DOHH2 (cell line): Measurements from ENCODE around the gene IQSEC1.

Experiments
- H3F3A ChIP-seq: fragments of 200-600 bp; sonication (generic), shearing (Covaris generic); 2 replicates; pipeline ENCODE4 v1.6.0; 2016; ENCODE audit warnings: antibody characterized with exemption, mild to moderate bottlenecking; ENCODE audit not compliant: control insufficient read depth, insufficient read depth
- H3K27ac ChIP-seq: fragments of 200-600 bp; sonication (generic); 2 replicates; pipeline ENCODE4 v1.5.1; 2014; ENCODE audit warnings: low read depth, mild to moderate bottlenecking, low read length, moderate library complexity
- H3K27me3 ChIP-seq: fragments of 200-600 bp; sonication (generic); 2 replicates; pipeline ENCODE4 v1.6.1; 2014; ENCODE audit warnings: mild to moderate bottlenecking, low read length, mixed read lengths; ENCODE audit not compliant: control insufficient read depth
- H3K36me3 ChIP-seq: fragments of 200-600 bp; sonication (generic); 2 replicates; pipeline ENCODE4 v1.6.1; 2014; ENCODE audit warnings: mild to moderate bottlenecking, low read length, moderate library complexity, mixed read lengths; ENCODE audit not compliant: control insufficient read depth
- H3K4me1 ChIP-seq: fragments of 200-600 bp; sonication (generic); 2 replicates; pipeline ENCODE4 v1.6.1; 2014; ENCODE audit warnings: mild to moderate bottlenecking, low read length, mixed read lengths; ENCODE audit not compliant: control insufficient read depth
- H3K4me2 ChIP-seq: fragments of 200-600 bp; sonication (generic); 2 replicates; pipeline ENCODE4 v1.6.0; 2014; ENCODE audit warnings: mild to moderate bottlenecking, low read length, moderate library complexity
- H3K4me3 ChIP-seq: fragments of 200-600 bp; sonication (generic); 2 replicates; pipeline ENCODE4 v1.5.1; 2014; ENCODE audit warnings: mild to moderate bottlenecking, low read length, mixed read lengths
- H3K79me2 ChIP-seq: fragments of 200-600 bp; sonication (generic); 2 replicates; pipeline ENCODE4 v1.6.1; 2014; ENCODE audit warnings: mild to moderate bottlenecking, low read length, mixed read lengths; ENCODE audit not compliant: control insufficient read depth
- H3K9me2 ChIP-seq: fragments of 200-600 bp; sonication (generic); replicated peaks from 2 replicates; pipeline ENCODE4 v1.6.1; 2014; ENCODE audit warnings: mild to moderate bottlenecking, low read length, mixed read lengths; ENCODE audit not compliant: control insufficient read depth
- H3K9me3 ChIP-seq: fragments of 200-600 bp; sonication (generic); 2 replicates; pipeline ENCODE4 v1.6.1; 2014; ENCODE audit warnings: antibody characterized with exemption, low read length, mixed read lengths; ENCODE audit not compliant: control insufficient read depth, insufficient read depth
- H4K20me1 ChIP-seq: fragments of 200-600 bp; sonication (generic); 2 replicates; pipeline ENCODE4 v1.6.0; 2014; ENCODE audit warnings: low read depth, mild to moderate bottlenecking, antibody characterized with exemption, low read length, moderate library complexity; ENCODE audit not compliant: control insufficient read depth, insufficient read depth
- CTCF ChIP-seq: fragments of 200-600 bp; sonication (generic); IDR thresholded peaks from one replicate; pipeline ENCODE4 v1.5.1; 2014; ENCODE audit warnings: antibody characterized with exemption, mild to moderate bottlenecking, low read depth, low read length; ENCODE audit not compliant: poor library complexity, severe bottlenecking
- EZH2phosphoT487 ChIP-seq: fragments of 200-600 bp; sonication (generic); IDR thresholded peaks from 2 replicates; pipeline ENCODE4 v1.6.1; 2017; ENCODE audit warnings: borderline replicate concordance, mild to moderate bottlenecking, antibody characterized with exemption, low read length, moderate library complexity, mixed read lengths

Gene IQSEC1

GRCh38 chr3:13034109-13034800 is 39.0 kb downstream of the IQSEC1 start:
- Histone ChIP-seq H3K4me3 (no peak overlapping the region), H3K36me3 (no peaks in the 10 kb centered on the region), H4K20me1 (no peaks in the 10 kb centered on the region), H3K9me2 (no peaks in the 10 kb centered on the region), H3K27me3 (no peaks in the 10 kb centered on the region), H3K4me1 (no peaks in the 10 kb centered on the region), H3F3A (no peaks in the 10 kb centered on the region), H3K4me2 (no peak overlapping the region), H3K27ac (no peak overlapping the region), H3K9me3 (no peaks in the 10 kb centered on the region), H3K79me2 (no peaks in the 10 kb centered on the region)
- no peak for TF ChIP-seq EZH2phosphoT487
- TF ChIP-seq CTCF: no peak

GRCh38 chr3:13032206-13032605 is 41.0 kb downstream of the IQSEC1 start:
- no peaks in the 10 kb centered on the region; the same call in 1 of the 2 replicates for H3K27me3 ChIP-seq
- no peaks in the 10 kb centered on the region for H3K36me3 ChIP-seq
- no peaks in the 10 kb centered on the region for H3F3A ChIP-seq
- no peaks in the 10 kb centered on the region for H3K9me2 ChIP-seq
- H3K27ac ChIP-seq: no peak overlapping the region
- H3K4me3 ChIP-seq: no peak overlapping the region
- no peaks in the 10 kb centered on the region for H3K79me2 ChIP-seq
- TF ChIP-seq EZH2phosphoT487: no peak
- no peak overlapping the region for H3K4me2 ChIP-seq
- H4K20me1 ChIP-seq: no peaks in the 10 kb centered on the region
- no peaks in the 10 kb centered on the region; the same call in 1 of the 2 replicates for H3K4me1 ChIP-seq
- H3K9me3 ChIP-seq: no peaks in the 10 kb centered on the region

GRCh38 chr3:13031621-13032020 is 41.6 kb downstream of the IQSEC1 start:
- Histone ChIP-seq H3F3A (no peaks in the 10 kb centered on the region), H3K79me2 (no peaks in the 10 kb centered on the region), H3K36me3 (no peaks in the 10 kb centered on the region), H4K20me1 (no peaks in the 10 kb centered on the region), H3K27ac (no peak overlapping the region), H3K27me3 (no peaks in the 10 kb centered on the region; the same call in 1 of the 2 replicates), H3K4me1 (no peaks in the 10 kb centered on the region; the same call in 1 of the 2 replicates), H3K4me2 (no peak overlapping the region), H3K9me2 (no peaks in the 10 kb centered on the region), H3K9me3 (no peaks in the 10 kb centered on the region), H3K4me3 (no peak overlapping the region)
- no peak for TF ChIP-seq EZH2phosphoT487
- TF ChIP-seq CTCF: no peak

GRCh38 chr3:13030684-13031083 is 42.5 kb downstream of the IQSEC1 start:
- TF ChIP-seq CTCF: no peak
- H3F3A ChIP-seq: no peaks in the 10 kb centered on the region
- H3K36me3 ChIP-seq: no peaks in the 10 kb centered on the region
- no peak overlapping the region for H3K27ac ChIP-seq
- no peaks in the 10 kb centered on the region for H4K20me1 ChIP-seq
- no peak overlapping the region for H3K4me3 ChIP-seq
- H3K4me2 ChIP-seq: no peak overlapping the region
- no peaks in the 10 kb centered on the region; the same call in 1 of the 2 replicates for H3K4me1 ChIP-seq
- no peaks in the 10 kb centered on the region for H3K79me2 ChIP-seq
- no peaks in the 10 kb centered on the region for H3K9me3 ChIP-seq
- H3K27me3 ChIP-seq: no peaks in the 10 kb centered on the region; the same call in 1 of the 2 replicates
- no peaks in the 10 kb centered on the region for H3K9me2 ChIP-seq
